ENCODE measurements around the gene MGAT4C. TPM values are rescaled to one million over a fixed set of nuclear protein-coding genes. Genes with fewer than 3 reads are reported as not detected.
A peak's percentile ranks its signal among the peaks of the same experiment; 100 is the strongest.

The MGAT4C gene
- total RNA-seq, 1 experiment from 2014 or later = not detected

GRCh38 chr12:85998074-85998473, 258.1 kb downstream of the MGAT4C start:
- H3K4me2 ChIP-seq (ENCODE audit: low read length) = no peak overlapping the region
- no peak for DNase-seq
- H2AFZ ChIP-seq (ENCODE audit: low read length) = no peak overlapping the region
- H3K9me3 ChIP-seq (ENCODE audit: low read length) = peaks cover 10% of the 10 kb centered on the region; the same call in 1 of the 2 replicates
- H3K27me3 ChIP-seq (ENCODE audit: low read length) = no peaks in the 10 kb centered on the region
- H3K79me2 ChIP-seq (ENCODE audit: low read length) = no peaks in the 10 kb centered on the region
- H3K4me1 ChIP-seq (ENCODE audit: insufficient read depth, low read length) = peaks cover 7% of the 10 kb centered on the region
- TF ChIP-seq CTCF (conservative IDR thresholded peaks at IDR 0.05; ENCODE audit: low read depth, low read length) (no peak), EZH2phosphoT487 (IDR thresholded peaks at IDR 0.05; ENCODE audit: borderline replicate concordance, low read length) (no peak), EZH2 (IDR thresholded peaks at IDR 0.05; ENCODE audit: low read length, unreplicated experiment) (no peak)
- no peak overlapping the region for H3K4me3 ChIP-seq (ENCODE audit: low read length)
- no peak overlapping the region for H3K9ac ChIP-seq (ENCODE audit: low read length)
- ChIA-PET CTCF (no interaction called here), POLR2A (ENCODE audit: unreplicated experiment) (no interaction called here)
- no peaks in the 10 kb centered on the region for H3F3A ChIP-seq (ENCODE audit: low read length, unreplicated experiment)
- ATAC-seq = no peak
- intact Hi-C loops (cut with micrococcal nuclease) = no loop called here
- H3K9me2 ChIP-seq (replicated peaks; ENCODE audit: low read length) = no peaks in the 10 kb centered on the region
- no peak overlapping the region for H3K27ac ChIP-seq (ENCODE audit: low read length)
- BruUV-seq (replicated peaks) = no TSS peak
- no peaks in the 10 kb centered on the region for H4K20me1 ChIP-seq (ENCODE audit: low read length)
- H3K36me3 ChIP-seq (ENCODE audit: low read depth, low read length) = no peaks in the 10 kb centered on the region

GRCh38 chr12:85996280-85996679, 259.9 kb downstream of the MGAT4C start:
- TF ChIP-seq EZH2phosphoT487 (IDR thresholded peaks at IDR 0.05; ENCODE audit: borderline replicate concordance, low read length) (no peak), CTCF (conservative IDR thresholded peaks at IDR 0.05; ENCODE audit: low read depth, low read length) (no peak), EZH2 (IDR thresholded peaks at IDR 0.05; ENCODE audit: low read length, unreplicated experiment) (no peak)
- no peak overlapping the region for H2AFZ ChIP-seq (ENCODE audit: low read length)
- no peaks in the 10 kb centered on the region for H3F3A ChIP-seq (ENCODE audit: low read length, unreplicated experiment)
- CTCF ChIA-PET = no interaction called here
- POLR2A ChIA-PET (ENCODE audit: unreplicated experiment) = no interaction called here
- ATAC-seq (peak; percentile 91), DNase-seq (peak; percentile 62)
- H4K20me1 ChIP-seq (ENCODE audit: low read length) = no peaks in the 10 kb centered on the region
- H3K9ac ChIP-seq (ENCODE audit: low read length) = no peak overlapping the region
- no peak overlapping the region for H3K4me3 ChIP-seq (ENCODE audit: low read length)
- no peaks in the 10 kb centered on the region for H3K79me2 ChIP-seq (ENCODE audit: low read length)
- no peak overlapping the region for H3K27ac ChIP-seq (ENCODE audit: low read length)
- H3K4me1 ChIP-seq (ENCODE audit: insufficient read depth, low read length) = peaks cover 7% of the 10 kb centered on the region
- no peaks in the 10 kb centered on the region for H3K9me2 ChIP-seq (replicated peaks; ENCODE audit: low read length)
- intact Hi-C loops (cut with micrococcal nuclease) = loop anchor here (1.0 kb wide), 1 partner anchor 10 kb away; no protein-coding TSS in a partner anchor
- peaks cover 10% of the 10 kb centered on the region; the same call in 1 of the 2 replicates for H3K9me3 ChIP-seq (ENCODE audit: low read length)
- no TSS peak for BruUV-seq (replicated peaks)
- no peaks in the 10 kb centered on the region for H3K36me3 ChIP-seq (ENCODE audit: low read depth, low read length)
- no peaks in the 10 kb centered on the region for H3K27me3 ChIP-seq (ENCODE audit: low read length)
- H3K4me2 ChIP-seq (ENCODE audit: low read length) = no peak overlapping the region

- H3K79me2 ChIP-seq (ENCODE audit: low read length) = no peaks in the 10 kb centered on the region
- ChIA-PET POLR2A (ENCODE audit: unreplicated experiment) (no interaction called here), CTCF (no interaction called here)
- peaks cover 7% of the 10 kb centered on the region; the same call in 1 of the 2 replicates for H3K9me3 ChIP-seq (ENCODE audit: low read length)
- H3K4me2 ChIP-seq (ENCODE audit: low read length) = no peak overlapping the region
- H3K27me3 ChIP-seq (ENCODE audit: low read length) = no peaks in the 10 kb centered on the region
- BruUV-seq (replicated peaks) = no TSS peak
- no peak for TF ChIP-seq EZH2 (IDR thresholded peaks at IDR 0.05; ENCODE audit: low read length, unreplicated experiment)
- no peak for TF ChIP-seq CTCF (conservative IDR thresholded peaks at IDR 0.05; ENCODE audit: low read depth, low read length)
- TF ChIP-seq EZH2phosphoT487 (IDR thresholded peaks at IDR 0.05; ENCODE audit: borderline replicate concordance, low read length) = no peak
- peaks cover 7% of the 10 kb centered on the region for H3K4me1 ChIP-seq (ENCODE audit: insufficient read depth, low read length)
- no peaks in the 10 kb centered on the region for H3K36me3 ChIP-seq (ENCODE audit: low read depth, low read length)
- no peak overlapping the region for H2AFZ ChIP-seq (ENCODE audit: low read length)
- H3K9ac ChIP-seq (ENCODE audit: low read length) = no peak overlapping the region
- no peak overlapping the region for H3K4me3 ChIP-seq (ENCODE audit: low read length)
- no peaks in the 10 kb centered on the region for H3K9me2 ChIP-seq (replicated peaks; ENCODE audit: low read length)
- H3K27ac ChIP-seq (ENCODE audit: low read length) = no peak overlapping the region
- no peak for ATAC-seq
- intact Hi-C loops (cut with micrococcal nuclease) = no loop called here
- DNase-seq = no peak
- H3F3A ChIP-seq (ENCODE audit: low read length, unreplicated experiment) = no peaks in the 10 kb centered on the region
- no peaks in the 10 kb centered on the region for H4K20me1 ChIP-seq (ENCODE audit: low read length)
Observed at GRCh38 chr12:85993746-85994145, 262.4 kb downstream of the MGAT4C start.

Data from PC-3 (cell line).